Neural cell (in vitro differentiated cells): ENCODE data around the gene TLE1. TPM values are rescaled to one million over a fixed set of nuclear protein-coding genes. Genes with fewer than 3 reads are reported as not detected.

Experiments used
- H2AFZ ChIP-seq: fragments of 200-600, 300-800 bp; sonication (generic), shearing (Covaris generic); 2 replicates; pipeline ENCODE4 v1.6.0; 2014; ENCODE audit warnings: low read depth, mild to moderate bottlenecking, antibody characterized with exemption, low read length, moderate library complexity
- H3F3A ChIP-seq: fragments of 200-600 bp; shearing (Covaris generic); 2 replicates; pipeline ENCODE4 v1.6.1; 2016; ENCODE audit warnings: mild to moderate bottlenecking, moderate library complexity, mixed read lengths, antibody characterized with exemption, low read length; ENCODE audit not compliant: insufficient read depth, poor library complexity, severe bottlenecking
- H3K27ac ChIP-seq: fragments of 200-600, 300-800 bp; sonication (generic), shearing (Covaris generic); 2 replicates; pipeline ENCODE4 v1.5.1; 2014; ENCODE audit warnings: mild to moderate bottlenecking, low read length, moderate library complexity
- H3K27me3 ChIP-seq: fragments of 300-800, 200-600 bp; sonication (generic), shearing (Covaris generic); 2 replicates; pipeline ENCODE4 v1.6.0; 2014; ENCODE audit warnings: mild to moderate bottlenecking, low read depth, low read length, moderate library complexity; ENCODE audit not compliant: insufficient read depth
- H3K36me3 ChIP-seq: fragments of 300-800, 200-600 bp; sonication (generic), shearing (Covaris generic); 2 replicates; pipeline ENCODE4 v1.5.1; 2014; ENCODE audit warnings: mild to moderate bottlenecking, antibody characterized with exemption, low read length, moderate library complexity; ENCODE audit not compliant: insufficient read depth
- H3K4me2 ChIP-seq: fragments of 300-800, 200-600 bp; sonication (generic), shearing (Covaris generic); 2 replicates; pipeline ENCODE4 v1.6.0; 2014; ENCODE audit warnings: mild to moderate bottlenecking, low read length
- H3K4me3 ChIP-seq: fragments of 300-800, 200-600 bp; sonication (generic), shearing (Covaris generic); 2 replicates; pipeline ENCODE4 v1.5.1; 2014; ENCODE audit warnings: mild to moderate bottlenecking, low read length, moderate library complexity
- H3K79me2 ChIP-seq: fragments of 200-600 bp; shearing (Covaris generic); replicated peaks from 2 replicates; pipeline ENCODE4 v1.6.0; 2014; ENCODE audit warnings: mild to moderate bottlenecking, low read length, moderate library complexity; ENCODE audit not compliant: insufficient read depth
- H3K9ac ChIP-seq: fragments of 300-800, 200-600 bp; sonication (generic), shearing (Covaris generic); 2 replicates; pipeline ENCODE4 v1.6.1; 2016; ENCODE audit warnings: mild to moderate bottlenecking, low read length, mixed read lengths
- H3K9me2 ChIP-seq: fragments of 200-600 bp; shearing (Covaris generic); 2 replicates; pipeline ENCODE4 v1.6.1; 2016; ENCODE audit warnings: mild to moderate bottlenecking, low read length, mixed read lengths; ENCODE audit not compliant: insufficient read depth
- H3K9me3 ChIP-seq: fragments of 200-600, 300-800 bp; sonication (generic), shearing (Covaris generic); 2 replicates; pipeline ENCODE4 v1.6.1; 2016; ENCODE audit warnings: mild to moderate bottlenecking, mixed run types, low read length, moderate library complexity, mixed read lengths
- H4K20me1 ChIP-seq: fragments of 200-600 bp; shearing (Covaris generic); 2 replicates; pipeline ENCODE4 v1.6.1; 2016; ENCODE audit warnings: mild to moderate bottlenecking, mixed run types; ENCODE audit not compliant: insufficient read depth
- CTCF ChIP-seq: fragments of 450-650 bp; IDR thresholded peaks from 2 replicates; pipeline ENCODE4 v1.5.1; 2014; ENCODE audit warnings: antibody characterized with exemption, mild to moderate bottlenecking, moderate library complexity; ENCODE audit not compliant: poor library complexity, severe bottlenecking
- EP300 ChIP-seq: fragments of 450-650 bp; conservative IDR thresholded peaks from 2 replicates; pipeline ENCODE4 v1.6.1; 2014; ENCODE audit warnings: antibody characterized with exemption, mild to moderate bottlenecking, moderate library complexity; ENCODE audit not compliant: poor library complexity, severe bottlenecking
- EZH2 ChIP-seq: fragments of 200-600, 300-800 bp; shearing (Covaris generic), sonication (generic); IDR thresholded peaks from 2 replicates; pipeline ENCODE4 v1.6.1; 2014; ENCODE audit warnings: antibody characterized with exemption, low read length, borderline replicate concordance, mild to moderate bottlenecking; ENCODE audit not compliant: insufficient read depth, poor library complexity, severe bottlenecking
- MXI1 ChIP-seq: fragments of 450-650 bp; conservative IDR thresholded peaks from 2 replicates; pipeline ENCODE4 v1.6.1; 2014; ENCODE audit warnings: antibody characterized with exemption, mild to moderate bottlenecking; ENCODE audit not compliant: poor library complexity, severe bottlenecking
- POLR2AphosphoS5 ChIP-seq: IDR thresholded peaks from 2 replicates; pipeline ENCODE4 v1.6.1; 2012
- RAD21 ChIP-seq: fragments of 450-650 bp; conservative IDR thresholded peaks from 2 replicates; pipeline ENCODE4 v1.6.1; 2014; ENCODE audit warnings: antibody characterized with exemption, mild to moderate bottlenecking, moderate library complexity
- REST ChIP-seq: IDR thresholded peaks from 2 replicates; pipeline ENCODE4 v1.6.1; 2012; ENCODE audit warnings: borderline replicate concordance
- SMC3 ChIP-seq: fragments of 450-650 bp; conservative IDR thresholded peaks from 2 replicates; pipeline ENCODE4 v1.6.1; 2014; ENCODE audit warnings: antibody characterized with exemption, mild to moderate bottlenecking, moderate library complexity; ENCODE audit not compliant: poor library complexity
- TAF1 ChIP-seq: IDR thresholded peaks from 2 replicates; pipeline ENCODE4 v1.6.1; 2012; ENCODE audit warnings: low read depth
- polyA plus RNA-seq: library from polyadenylated mRNA; depleted of rRNA; stranded (reverse); fragments of >200 nt; gene quantifications from 2 replicates; pipeline ENCODE4 v1.2.3, GENCODE V29; 2014

Gene TLE1
- polyA plus RNA-seq, 1 donor from 2014 or later: 93.6 TPM

- H2AFZ ChIP-seq: no peak overlapping the region
- H3K4me2 ChIP-seq: no peak overlapping the region
- no peak overlapping the region for H3K9ac ChIP-seq
- no peaks in the 10 kb centered on the region for H3K9me2 ChIP-seq
- H3K36me3 ChIP-seq: no peaks in the 10 kb centered on the region
- no peaks in the 10 kb centered on the region for H3K79me2 ChIP-seq
- H4K20me1 ChIP-seq: no peaks in the 10 kb centered on the region
- no peaks in the 10 kb centered on the region for H3K27me3 ChIP-seq
- no peaks in the 10 kb centered on the region for H3F3A ChIP-seq
- no peak overlapping the region for H3K4me3 ChIP-seq
- H3K27ac ChIP-seq: no peak overlapping the region
- H3K9me3 ChIP-seq: no peaks in the 10 kb centered on the region
- TF ChIP-seq REST (no peak), EZH2 (no peak), CTCF (no peak), POLR2AphosphoS5 (no peak), EP300 (no peak), RAD21 (no peak), TAF1 (no peak), MXI1 (no peak), SMC3 (no peak)
Observed at GRCh38 chr9:81565144-81565543, 124.2 kb downstream of the TLE1 start.

- TF ChIP-seq TAF1 (no peak), EZH2 (no peak), MXI1 (no peak), CTCF (no peak), REST (no peak), SMC3 (no peak), EP300 (no peak), POLR2AphosphoS5 (no peak), RAD21 (no peak)
- no peak overlapping the region for H2AFZ ChIP-seq
- no peaks in the 10 kb centered on the region for H3K36me3 ChIP-seq
- no peaks in the 10 kb centered on the region for H3F3A ChIP-seq
- H3K4me3 ChIP-seq: no peak overlapping the region
- H4K20me1 ChIP-seq: no peaks in the 10 kb centered on the region
- no peaks in the 10 kb centered on the region for H3K27me3 ChIP-seq
- H3K9ac ChIP-seq: no peak overlapping the region
- no peaks in the 10 kb centered on the region for H3K9me2 ChIP-seq
- no peak overlapping the region for H3K27ac ChIP-seq
- no peaks in the 10 kb centered on the region for H3K9me3 ChIP-seq
- H3K79me2 ChIP-seq: no peaks in the 10 kb centered on the region
- no peak overlapping the region for H3K4me2 ChIP-seq
Observed at GRCh38 chr9:81564632-81565031, 124.7 kb downstream of the TLE1 start.
